Heart left ventricle (tissue), 13 donors: ENCODE data around the gene TPST1.

Source experiments
- POLR2A ChIP-seq, 2 donors: fragments of 450-650 bp; IDR thresholded peaks; one replicate each; pipeline ENCODE4 v1.6.1; 2017; ENCODE audit warnings: antibody characterized with exemption in 2 of 2, mild to moderate bottlenecking in 2 of 2, moderate library complexity in 2 of 2
- TF ChIP-seq, protein P1 (sequence below), 12 donors: fragments of 200-600 bp; sonication (generic) in 4 of 12; IDR thresholded peaks; one replicate each; pipeline versions ENCODE4 v1.5.0 to v1.8.0; 2018 to 2022; ENCODE audit warnings: antibody characterized with exemption in 12 of 12, mild to moderate bottlenecking in 5 of 12
- donor health status: ischemic (EF 13 %, LVEDD 7.1; RV severe dilation, severe dysfunction).
- donor health status: DM: no; HTN: yes; CAD: no.
- donor health status: DM: no; HTN: no; CAD: no.
- donor health status: ischemic (EF 25% LVEDD 6.9; RV normal size, moderate dysfunction).
- donor health status: ischemic (EF 25% LVEDD 5.7; RV mildly dilated, moderate dysfunction).
- donor health status: ischemic (EF 35%, LVEDD 5.7; RV mildly dilated, moderate dysfunction).
- donor health status: nonischemic (EF 11% LVEDD 7.7; RV severe dilation, severe dysfunction).
- donor health status: DM: yes; HTN: yes; CAD: no.
- donor health status: PGD.
- donor health status: ischemic (EF 29% LVEDD 5.4; RV normal size, mild dysfunction).
- donor health status: nonischemic (EF 23%, LVEDD 6.1; RV moderate dilation, normal function).

- TF ChIP-seq, protein P1, sequence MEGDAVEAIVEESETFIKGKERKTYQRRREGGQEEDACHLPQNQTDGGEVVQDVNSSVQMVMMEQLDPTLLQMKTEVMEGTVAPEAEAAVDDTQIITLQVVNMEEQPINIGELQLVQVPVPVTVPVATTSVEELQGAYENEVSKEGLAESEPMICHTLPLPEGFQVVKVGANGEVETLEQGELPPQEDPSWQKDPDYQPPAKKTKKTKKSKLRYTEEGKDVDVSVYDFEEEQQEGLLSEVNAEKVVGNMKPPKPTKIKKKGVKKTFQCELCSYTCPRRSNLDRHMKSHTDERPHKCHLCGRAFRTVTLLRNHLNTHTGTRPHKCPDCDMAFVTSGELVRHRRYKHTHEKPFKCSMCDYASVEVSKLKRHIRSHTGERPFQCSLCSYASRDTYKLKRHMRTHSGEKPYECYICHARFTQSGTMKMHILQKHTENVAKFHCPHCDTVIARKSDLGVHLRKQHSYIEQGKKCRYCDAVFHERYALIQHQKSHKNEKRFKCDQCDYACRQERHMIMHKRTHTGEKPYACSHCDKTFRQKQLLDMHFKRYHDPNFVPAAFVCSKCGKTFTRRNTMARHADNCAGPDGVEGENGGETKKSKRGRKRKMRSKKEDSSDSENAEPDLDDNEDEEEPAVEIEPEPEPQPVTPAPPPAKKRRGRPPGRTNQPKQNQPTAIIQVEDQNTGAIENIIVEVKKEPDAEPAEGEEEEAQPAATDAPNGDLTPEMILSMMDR (IDR thresholded peaks at IDR 0.05) = no peak
- no peak for TF ChIP-seq POLR2A (IDR thresholded peaks at IDR 0.05)
Measured at GRCh38 chr7:66363635-66364034, 158.5 kb downstream of the TPST1 start.
